Mesenteric fat pad (tissue), 1 donor: Measurements from ENCODE around the gene APOL4. TPM values are rescaled to one million over a fixed set of nuclear protein-coding genes. Genes with fewer than 3 reads are reported as not detected.
"Not testable (repeated sequence)": the region's sequence is repeated elsewhere in the genome, so short reads cannot be mapped to it uniquely, and the experiment has no call there.

Source experiments
- DNase-seq: peaks from one replicate; pipeline ENCODE4 v3.0.0-alpha.2; 2020; ENCODE audit warnings: low spot score
- long read RNA-seq: library from polyadenylated mRNA; unstranded; transcript quantifications from one replicate; pipeline ENCODE4 v2.0.0, GENCODE V29; 2020
- total RNA-seq: library from RNA; stranded (reverse); fragmentation: NEBNext Ultra II Directional; extraction: Animal tissue kit (Norgen Biotek cat#: 25700); gene quantifications from one replicate; pipeline ENCODE4 v1.2.1, GENCODE V29; 2021
- donor health status: DM: yes; HTN: yes; CAD: no.

Gene APOL4
- 51.4 TPM for total RNA-seq
- long read RNA-seq, partial matches to known transcripts = 185 of 203 reads
- long read RNA-seq, other reads (novel, unspliced or antisense) = 18 of 203 reads

- DNase-seq = peak; percentile 92
These were observed at the start of gene APOL4 for GRCh38 chr22:36201630-36202319. Gene APOL4 (minus strand): TSS chr22:36201809. CDS start chr22:36201734, 75 bp downstream.

- not testable (repeated sequence) for DNase-seq
These were observed 48.8 kb upstream of the APOL4 start for GRCh38 chr22:36250292-36250960.

- no peak for DNase-seq
These were observed 47.6 kb upstream of the APOL4 start for GRCh38 chr22:36249160-36249559.

GRCh38 chr22:36247955-36248354 lies 46.3 kb upstream of the APOL4 start:
- DNase-seq = no peak

- DNase-seq = no peak
These were observed 45.1 kb upstream of the APOL4 start for GRCh38 chr22:36246718-36247117.

GRCh38 chr22:36245805-36246356 lies 44.3 kb upstream of the APOL4 start:
- no peak for DNase-seq

- DNase-seq = peak; percentile 77
These were observed 43.1 kb upstream of the APOL4 start for GRCh38 chr22:36244522-36245391.

GRCh38 chr22:36243986-36244385 lies 42.4 kb upstream of the APOL4 start:
- DNase-seq = peak; percentile 28

- no peak for DNase-seq
These were observed 38.0 kb upstream of the APOL4 start, which contains the start of gene APOL2 for GRCh38 chr22:36239401-36240171. Gene APOL2 (minus strand): TSS chr22:36239527. CDS start chr22:36233162, 6,365 bp downstream.

- DNase-seq = no peak
These were observed 37.5 kb upstream of the APOL4 start for GRCh38 chr22:36239150-36239400.

GRCh38 chr22:36238373-36239149 lies 37.0 kb upstream of the APOL4 start:
- no peak for DNase-seq

- DNase-seq = peak; percentile 49
These were observed 36.1 kb upstream of the APOL4 start for GRCh38 chr22:36237462-36238372.

- peak; percentile 51 for DNase-seq
These were observed 35.0 kb upstream of the APOL4 start for GRCh38 chr22:36236388-36237319.

GRCh38 chr22:36235585-36235984 lies 34.0 kb upstream of the APOL4 start:
- DNase-seq = no peak

- no peak for DNase-seq
These were observed 33.3 kb upstream of the APOL4 start for GRCh38 chr22:36234919-36235318.

- DNase-seq = no peak
These were observed 32.6 kb upstream of the APOL4 start for GRCh38 chr22:36234213-36234612.

GRCh38 chr22:36233796-36234195 lies 32.2 kb upstream of the APOL4 start:
- DNase-seq = peak; percentile 47
